Keratinocyte (primary cell): ENCODE results near the gene CXCR4. TPM values are rescaled to one million over a fixed set of nuclear protein-coding genes. Genes with fewer than 3 reads are reported as not detected.

Experiments
- DNase-seq: peaks from one replicate; pipeline ENCODE4 v3.0.0-alpha.2; 2011; ENCODE audit warnings: low read depth, missing footprints, low spot score
- FAIRE-seq: peaks from 2 replicates; lab custom pipeline; 2011; peaks lifted over from hg19 to GRCh38; lab: Jason Lieb, UNC
- H2AFZ ChIP-seq: 2 replicates; pipeline ENCODE4 v1.6.0; 2012; ENCODE audit warnings: low read length, control low read depth, inconsistent platforms; ENCODE audit not compliant: control insufficient read depth
- H3K27ac ChIP-seq: 2 replicates; pipeline ENCODE4 v1.5.1; 2011; ENCODE audit warnings: low read length; ENCODE audit not compliant: control insufficient read depth, insufficient read depth
- H3K27me3 ChIP-seq: 3 replicates; pipeline ENCODE4 v1.6.0; 2011; ENCODE audit warnings: low read length; ENCODE audit not compliant: control insufficient read depth, insufficient read depth; ENCODE audit errors: extremely low read depth
- H3K36me3 ChIP-seq, 2 experiments: 2 replicates in 1 of 2; 3 replicates in 1 of 2; pipeline ENCODE4 v1.5.1; 2011; ENCODE audit warnings: low read length in 2 of 2, mild to moderate bottlenecking in 1 of 2; ENCODE audit not compliant: control insufficient read depth in 2 of 2, insufficient read depth in 2 of 2; ENCODE audit errors: extremely low read depth in 1 of 2
- H3K4me1 ChIP-seq: 3 replicates; pipeline ENCODE4 v1.5.1; 2011; ENCODE audit warnings: low read length; ENCODE audit not compliant: control insufficient read depth, insufficient read depth; ENCODE audit errors: extremely low read depth
- H3K4me2 ChIP-seq: 3 replicates; pipeline ENCODE4 v1.6.0; 2011; ENCODE audit warnings: low read depth, low read length; ENCODE audit not compliant: control insufficient read depth, insufficient read depth; ENCODE audit errors: extremely low read depth
- H3K4me3 ChIP-seq, 3 experiments: fragments of 200-600 bp in 1 of 3; sonication (generic) in 1 of 3; 2 replicates in 2 of 3; 3 replicates in 1 of 3; pipeline ENCODE4 v1.5.1; 2011 to 2016; ENCODE audit warnings: low read length in 3 of 3, mild to moderate bottlenecking in 3 of 3, control low read depth in 2 of 3, inconsistent platforms in 1 of 3, low read depth in 1 of 3, mixed read lengths in 1 of 3, mixed run types in 1 of 3, moderate library complexity in 1 of 3; ENCODE audit not compliant: control insufficient read depth in 2 of 3, insufficient read depth in 2 of 3; ENCODE audit errors: extremely low read depth in 1 of 3
- H3K79me2 ChIP-seq: 2 replicates; pipeline ENCODE4 v1.6.0; 2012; ENCODE audit warnings: low read length; ENCODE audit not compliant: control insufficient read depth, insufficient read depth
- H3K9ac ChIP-seq: 3 replicates; pipeline ENCODE4 v1.6.0; 2011; ENCODE audit warnings: low read length; ENCODE audit not compliant: control insufficient read depth, insufficient read depth; ENCODE audit errors: extremely low read depth
- H3K9me1 ChIP-seq: 3 replicates; pipeline ENCODE4 v1.6.0; 2011; ENCODE audit warnings: low read length; ENCODE audit not compliant: control insufficient read depth, insufficient read depth; ENCODE audit errors: extremely low read depth
- H3K9me3 ChIP-seq: 2 replicates; pipeline ENCODE4 v1.5.1; 2012; ENCODE audit warnings: low read depth, low read length; ENCODE audit not compliant: control insufficient read depth
- H4K20me1 ChIP-seq: 3 replicates; pipeline ENCODE4 v1.6.0; 2011; ENCODE audit warnings: low read length; ENCODE audit not compliant: control insufficient read depth, insufficient read depth; ENCODE audit errors: extremely low read depth
- CTCF ChIP-seq, 3 experiments: IDR thresholded peaks in 1 of 3; conservative IDR thresholded peaks in 1 of 3; optimal IDR thresholded peaks in 1 of 3; 2 replicates in 2 of 3; 3 replicates in 1 of 3; pipeline versions ENCODE3 to v1.5.1; 2011; ENCODE audit warnings: low read length in 3 of 3, mild to moderate bottlenecking in 3 of 3, moderate library complexity in 2 of 3, control low read depth in 1 of 3, inconsistent platforms in 1 of 3; ENCODE audit not compliant: insufficient read depth in 2 of 3; ENCODE audit errors: extremely low read depth in 1 of 3
- EZH2 ChIP-seq: IDR thresholded peaks from one replicate; pipeline ENCODE4 v1.6.1; 2012; ENCODE audit warnings: inconsistent platforms, mild to moderate bottlenecking, low read length, moderate library complexity
- dilution Hi-C: fragments of 300-500 bp; cut with MboI; formaldehyde crosslinking; loops from one replicate; pipeline ENCODE4 v1.7.0; 2020; ENCODE audit warnings: low sequenced_read_pairs; ENCODE audit not compliant: extremely low pct_ligation_motif_present
- polyA plus RNA-seq, 5 experiments: library from polyadenylated mRNA; depleted of rRNA in 3 of 5; stranded (reverse) in 3 of 5; stranded (forward) in 1 of 5; unstranded in 1 of 5; fragments of >200 nt; gene quantifications; 1 replicate in 1 of 5; 2 replicates in 3 of 5; 3 replicates in 1 of 5; pipeline versions ENCODE4 v1.2.1 to v1.2.3, GENCODE V29; 2011 to 2012; ENCODE audit warnings: missing spikeins in 2 of 5, low read depth in 1 of 5, low replicate concordance in 1 of 5

The CXCR4 gene
- polyA plus RNA-seq, 1 donor (not counting 4 experiments of a cell fraction or from before 2014, with no cell fraction given), result 0.08 TPM

GRCh38 chr2:136149011-136149410 is 31.1 kb upstream of the CXCR4 start:
- no peak for FAIRE-seq
- Histone ChIP-seq H3K9me1 (no peaks in the 10 kb centered on the region), H3K4me3 (no peak overlapping the region), H4K20me1 (no peaks in the 10 kb centered on the region), H3K36me3 (no peaks in the 10 kb centered on the region), H3K79me2 (no peaks in the 10 kb centered on the region), H3K4me2 (no peak overlapping the region), H3K27ac (no peak overlapping the region), H3K9me3 (no peaks in the 10 kb centered on the region), H3K4me1 (no peaks in the 10 kb centered on the region), H2AFZ (no peak overlapping the region), H3K27me3 (no peaks in the 10 kb centered on the region), H3K9ac (no peak overlapping the region)
- dilution Hi-C loops, result no loop called here
- no peak for DNase-seq
- TF ChIP-seq EZH2 (no peak), CTCF (optimal IDR thresholded peaks at IDR 0.05 in 1 of 3, IDR thresholded peaks at IDR 0.05 in 1 of 3, conservative IDR thresholded peaks at IDR 0.05 in 1 of 3; ENCODE audit: extremely low read depth in 1 of 3, insufficient read depth in 2 of 3, low read length in 3 of 3) (no peak)

GRCh38 chr2:136146564-136146963 is 28.6 kb upstream of the CXCR4 start:
- Histone ChIP-seq H3K27me3 (no peaks in the 10 kb centered on the region), H3K9me1 (no peaks in the 10 kb centered on the region), H3K4me3 (no peak overlapping the region), H3K36me3 (no peaks in the 10 kb centered on the region), H3K4me1 (no peaks in the 10 kb centered on the region), H3K9ac (no peak overlapping the region), H2AFZ (no peak overlapping the region), H3K4me2 (no peak overlapping the region), H3K27ac (no peak overlapping the region), H4K20me1 (no peaks in the 10 kb centered on the region), H3K9me3 (no peaks in the 10 kb centered on the region), H3K79me2 (no peaks in the 10 kb centered on the region)
- FAIRE-seq, result no peak
- dilution Hi-C loops, result no loop called here
- TF ChIP-seq EZH2 (no peak), CTCF (optimal IDR thresholded peaks at IDR 0.05 in 1 of 3, IDR thresholded peaks at IDR 0.05 in 1 of 3, conservative IDR thresholded peaks at IDR 0.05 in 1 of 3; ENCODE audit: extremely low read depth in 1 of 3, insufficient read depth in 2 of 3, low read length in 3 of 3) (no peak)
- no peak for DNase-seq
